ENCODE data around the gene IPCEF1.

GRCh38 chr6:154261688-154262397 lies 94.8 kb downstream of the IPCEF1 start:
- TF ChIP-seq, protein P1, sequence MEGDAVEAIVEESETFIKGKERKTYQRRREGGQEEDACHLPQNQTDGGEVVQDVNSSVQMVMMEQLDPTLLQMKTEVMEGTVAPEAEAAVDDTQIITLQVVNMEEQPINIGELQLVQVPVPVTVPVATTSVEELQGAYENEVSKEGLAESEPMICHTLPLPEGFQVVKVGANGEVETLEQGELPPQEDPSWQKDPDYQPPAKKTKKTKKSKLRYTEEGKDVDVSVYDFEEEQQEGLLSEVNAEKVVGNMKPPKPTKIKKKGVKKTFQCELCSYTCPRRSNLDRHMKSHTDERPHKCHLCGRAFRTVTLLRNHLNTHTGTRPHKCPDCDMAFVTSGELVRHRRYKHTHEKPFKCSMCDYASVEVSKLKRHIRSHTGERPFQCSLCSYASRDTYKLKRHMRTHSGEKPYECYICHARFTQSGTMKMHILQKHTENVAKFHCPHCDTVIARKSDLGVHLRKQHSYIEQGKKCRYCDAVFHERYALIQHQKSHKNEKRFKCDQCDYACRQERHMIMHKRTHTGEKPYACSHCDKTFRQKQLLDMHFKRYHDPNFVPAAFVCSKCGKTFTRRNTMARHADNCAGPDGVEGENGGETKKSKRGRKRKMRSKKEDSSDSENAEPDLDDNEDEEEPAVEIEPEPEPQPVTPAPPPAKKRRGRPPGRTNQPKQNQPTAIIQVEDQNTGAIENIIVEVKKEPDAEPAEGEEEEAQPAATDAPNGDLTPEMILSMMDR (conservative IDR thresholded peaks at IDR 0.05 in 1 of 2, IDR thresholded peaks at IDR 0.05 in 1 of 2; ENCODE audit: low read depth in 1 of 2, low read length in 2 of 2) = no peak
- TF ChIP-seq EZH2 (IDR thresholded peaks at IDR 0.05; ENCODE audit: low read length, missing control alignments) = no peak

Data from fibroblast of lung (primary cell).